K562 (cell line): ENCODE measurements around the gene LCTL. TPM values are rescaled to one million over a fixed set of nuclear protein-coding genes. Genes with fewer than 3 reads are reported as not detected.

Experiments used
- ATAC-seq: fragments of 200-7000 bp; cut with Tn5 transposase; 3 replicates; pipeline ENCODE4 v1.9.1; 2020; ENCODE audit warnings: moderate library complexity
- BruUV-seq: library from RNA; stranded (reverse); fragments of 400-500 nt; replicated peaks from 2 replicates; lab custom pipeline; 2021; lab: Mats Ljungman, UMichigan
- CTCF ChIA-PET: fragments of 300-600 bp; formaldehyde crosslinking; extraction: SDS; loops from one replicate; lab custom pipeline; 2021; ENCODE audit warnings: low intra/inter-chr PET ratio; lab: Yijun Ruan, JAX
- POLR2A ChIA-PET: fragments of 300-600, 350-650 bp; sonication (Branson Sonifier 250); formaldehyde crosslinking; extraction: SDS; loops from one replicate; lab custom pipeline; 2021; ENCODE audit warnings: antibody characterized with exemption, inconsistent platforms; lab: Yijun Ruan, JAX
- DNase-seq, 4 experiments: peaks; one replicate each; pipeline versions ENCODE4 v3.0.0 to v3.0.0-alpha.2; 2011 to 2018; ENCODE audit warnings: low spot score in 3 of 4, mixed read lengths in 3 of 4; ENCODE audit errors: extremely low read depth in 1 of 4
- FAIRE-seq: peaks from 2 replicates; lab custom pipeline; 2011; peaks lifted over from hg19 to GRCh38; lab: Jason Lieb, UNC
- H2AFZ ChIP-seq: 2 replicates; pipeline ENCODE4 v1.6.0; 2011; ENCODE audit warnings: low read depth, low read length, control low read depth, inconsistent platforms
- H3K27ac ChIP-seq: fragments of 200-600 bp; 3 replicates; pipeline ENCODE4 v1.8.0; 2011; ENCODE audit warnings: low read depth, mild to moderate bottlenecking, control low read depth, inconsistent platforms, low read length, moderate library complexity, mixed read lengths; ENCODE audit errors: extremely low read depth
- H3K27me3 ChIP-seq, 2 experiments: fragments of 300-600 bp in 1 of 2; 2 replicates in 1 of 2; 3 replicates in 1 of 2; pipeline versions ENCODE4 v1.6.0 to v1.8.0; 2011; ENCODE audit warnings: inconsistent platforms in 2 of 2, low read length in 2 of 2, mild to moderate bottlenecking in 1 of 2, mixed read lengths in 1 of 2, moderate library complexity in 1 of 2; ENCODE audit not compliant: control insufficient read depth in 2 of 2, insufficient read depth in 2 of 2
- H3K36me3 ChIP-seq: fragments of 300-600 bp; 3 replicates; pipeline ENCODE4 v1.8.0; 2011; ENCODE audit warnings: mild to moderate bottlenecking, low read length, inconsistent platforms; ENCODE audit not compliant: control insufficient read depth, insufficient read depth
- H3K4me1 ChIP-seq, 2 experiments: fragments of 200-600 bp in 1 of 2; replicated peaks in 1 of 2; 2 replicates in 1 of 2; 3 replicates in 1 of 2; pipeline versions ENCODE4 v1.5.1 to v1.8.0; 2011; ENCODE audit warnings: inconsistent platforms in 2 of 2, low read length in 2 of 2, mild to moderate bottlenecking in 1 of 2, mixed read lengths in 1 of 2, moderate library complexity in 1 of 2; ENCODE audit not compliant: control insufficient read depth in 2 of 2, insufficient read depth in 2 of 2
- H3K4me2 ChIP-seq: 2 replicates; pipeline ENCODE4 v1.6.1; 2011; ENCODE audit warnings: low read length, control low read depth, inconsistent platforms, mixed read lengths; ENCODE audit not compliant: insufficient read depth
- H3K4me3 ChIP-seq: fragments of 200-600 bp; sonication (generic), shearing (Covaris generic); 2 replicates; pipeline ENCODE4 v1.5.1; 2016; ENCODE audit warnings: control low read depth, inconsistent platforms
- H3K79me2 ChIP-seq: fragments of 200-600 bp; 3 replicates; pipeline ENCODE4 v1.8.0; 2011; ENCODE audit warnings: low read length, inconsistent platforms; ENCODE audit not compliant: control insufficient read depth, insufficient read depth
- H3K9ac ChIP-seq, 2 experiments: 2 replicates each; pipeline versions ENCODE4 v1.6.0 to v1.6.1; 2011; ENCODE audit warnings: low read depth in 2 of 2, low read length in 2 of 2, control low read depth in 1 of 2, inconsistent platforms in 1 of 2, mild to moderate bottlenecking in 1 of 2, mixed read lengths in 1 of 2; ENCODE audit not compliant: insufficient read depth in 1 of 2
- H3K9me1 ChIP-seq: one replicate; pipeline ENCODE4 v1.6.0; 2011; ENCODE audit warnings: inconsistent platforms, mild to moderate bottlenecking, low read length, moderate library complexity; ENCODE audit not compliant: control insufficient read depth, insufficient read depth
- H3K9me3 ChIP-seq: replicated peaks from 2 replicates; pipeline ENCODE4 v1.5.1; 2011; ENCODE audit warnings: low read depth, low read length, inconsistent platforms; ENCODE audit not compliant: control insufficient read depth, insufficient read depth
- H4K20me1 ChIP-seq: replicated peaks from 2 replicates; pipeline ENCODE4 v1.6.1; 2011; ENCODE audit warnings: low read length, inconsistent platforms, mixed read lengths; ENCODE audit not compliant: control insufficient read depth, insufficient read depth
- C11orf30 ChIP-seq: fragments of 450-650 bp; IDR thresholded peaks from 2 replicates; pipeline ENCODE4 v1.6.1; 2016; ENCODE audit warnings: low read depth, mild to moderate bottlenecking
- CBX2 ChIP-seq: fragments of 200-600 bp; sonication (generic); IDR thresholded peaks from one replicate; pipeline ENCODE4 v1.6.1; 2012; ENCODE audit warnings: mild to moderate bottlenecking, low read length, inconsistent platforms; ENCODE audit not compliant: insufficient read depth, poor library complexity, severe bottlenecking
- DMBX1 ChIP-seq: fragments of 250-450 bp; sonication (Bioruptor Pico); IDR thresholded peaks from 2 replicates; pipeline ENCODE4 v1.8.0; 2022; ENCODE audit warnings: inconsistent platforms, mild to moderate bottlenecking, moderate library complexity, borderline replicate concordance
- MEF2A ChIP-seq: IDR thresholded peaks from 2 replicates; pipeline ENCODE4 v1.6.1; 2011; ENCODE audit warnings: low read depth, mild to moderate bottlenecking, low read length, moderate library complexity; ENCODE audit not compliant: control insufficient read depth
- MEIS2 ChIP-seq: fragments of 450-650 bp; IDR thresholded peaks from 2 replicates; pipeline ENCODE4 v1.6.1; 2014; ENCODE audit warnings: mild to moderate bottlenecking; ENCODE audit not compliant: partially characterized antibody
- PRDM10 ChIP-seq: fragments of 450-650 bp; IDR thresholded peaks from 2 replicates; pipeline ENCODE4 v1.6.1; 2018; ENCODE audit not compliant: partially characterized antibody
- ZBTB5 ChIP-seq: fragments of 450-650 bp; IDR thresholded peaks from 2 replicates; pipeline ENCODE4 v1.6.1; 2017; ENCODE audit warnings: antibody characterized with exemption
- ZFP91 ChIP-seq: sonication (generic); formaldehyde crosslinking; IDR thresholded peaks from 2 replicates; pipeline ENCODE4 v1.8.0; 2022; ENCODE audit warnings: mild to moderate bottlenecking, missing genetic modification reagents
- ZNF282 ChIP-seq: sonication (generic); formaldehyde crosslinking; IDR thresholded peaks from 2 replicates; pipeline ENCODE4 v1.8.1; 2023; ENCODE audit warnings: missing genetic modification reagents
- ZNF316 ChIP-seq: fragments of 450-650 bp; IDR thresholded peaks from 2 replicates; pipeline ENCODE4 v1.6.1; 2016
- ZNF511 ChIP-seq: sonication (generic); formaldehyde crosslinking; IDR thresholded peaks from 2 replicates; pipeline ENCODE4 v1.8.0; 2022; ENCODE audit warnings: mild to moderate bottlenecking, missing genetic modification reagents
- WGBS: fragments of 100-300 bp; shearing (Covaris generic); methylation state at CpG from one replicate; pipeline ENCODE4 v1.1.6; 2016; ENCODE audit warnings: low coverage, mixed read lengths; ENCODE audit not compliant: insufficient coverage; ENCODE audit errors: missing lambda C conversion rate; 5-methylcytosine and 5-hydroxymethylcytosine counted together
- in situ Hi-C: fragments of 300-500 bp; cut with MboI; formaldehyde crosslinking; loops from 4 replicates; pipeline ENCODE4 v1.15.0; 2018; ENCODE audit warnings: inconsistent platforms, mixed read lengths
- intact Hi-C: fragments of 100-400 bp; cut with micrococcal nuclease; formaldehyde crosslinking; loops from 2 replicates; pipeline ENCODE4 v1.14.2; 2022
- polyA plus RNA-seq, 8 experiments: library from polyadenylated mRNA; depleted of rRNA in 4 of 8; stranded (reverse) in 5 of 8; unstranded in 3 of 8; fragments of >200 nt; fragmentation: Nextera tagmentation in 2 of 8; fragmentation: Illumina TruSeq in 1 of 8; extraction: Ambion mirVana in 2 of 8; extraction: Trizol in 1 of 8; gene quantifications; 2 replicates each; pipeline versions ENCODE4 v1.2.1 to v1.2.3, GENCODE V29; 2011 to 2014; ENCODE audit warnings: inconsistent platforms in 1 of 8, missing spikeins in 1 of 8
- total RNA-seq, 7 experiments: library from RNA; depleted of rRNA in 6 of 7; stranded (reverse); fragments of >200 nt in 6 of 7; fragmentation: Illumina TruSeq in 2 of 7; extraction: Trizol in 2 of 7; gene quantifications; 2 replicates each; pipeline versions ENCODE4 v1.2.1 to v1.2.3, GENCODE V29; 2011 to 2021; ENCODE audit warnings: low replicate concordance in 1 of 7

LCTL gene
- total and polyA plus RNA-seq, 9 of the 15 experiments (the other 6 are each of a cell fraction or from before 2014, with no cell fraction given): 0.08 to 0.31 (median 0.17) TPM; not detected in 6

GRCh38 chr15:66608159-66608558 lies 42.4 kb upstream of the LCTL start:
- no peak for FAIRE-seq
- H2AFZ ChIP-seq: no peak overlapping the region
- no peak overlapping the region for H3K4me3 ChIP-seq
- POLR2A ChIA-PET: interaction anchor here (0.7 to 2.0 kb wide), 3 partner anchors 11 to 84 kb away, joined by 3 to 6 read pairs (median 6); no protein-coding TSS in a partner anchor
- H3K4me1 ChIP-seq: peaks cover 0 to 10% of the 10 kb centered on the region in 2 experiments; a peak in 1 of 5 replicates
- TF ChIP-seq C11orf30 (peak; percentile 34; the same call in 1 of the 2 replicates), MEIS2 (no peak), MEF2A (no peak), DMBX1 (CRISPR knock-in tag) (no peak), ZFP91 (CRISPR knock-in tag) (no peak), PRDM10 (no peak), ZNF316 (peak; percentile 73), ZNF511 (CRISPR knock-in tag) (no peak), CBX2 (no peak), ZBTB5 (no peak), ZNF282 (CRISPR knock-in tag) (no peak)
- no peaks in the 10 kb centered on the region for H3K9me1 ChIP-seq
- H4K20me1 ChIP-seq: peaks cover 37% of the 10 kb centered on the region
- TSS peak; percentile 14 for BruUV-seq
- H3K36me3 ChIP-seq: peaks cover 67% of the 10 kb centered on the region
- H3K9ac ChIP-seq: no peak overlapping the region
- CTCF ChIA-PET: no interaction called here
- peaks cover 87% of the 10 kb centered on the region for H3K79me2 ChIP-seq
- in situ Hi-C loops: no loop called here
- no peaks in the 10 kb centered on the region for H3K27me3 ChIP-seq
- DNase-seq: no peak
- no peak overlapping the region for H3K4me2 ChIP-seq
- H3K27ac ChIP-seq: no peak overlapping the region
- H3K9me3 ChIP-seq: no peaks in the 10 kb centered on the region
- intact Hi-C loops: no loop called here
- WGBS: 83% methylated on average over 3 of the region's 3 CpGs
- ATAC-seq: no peak
